ENCODE results near the gene ITGAL.
"Not testable (repeated sequence)": the region's sequence is repeated elsewhere in the genome, so short reads cannot be mapped to it uniquely, and the experiment has no call there.

ITGAL gene

DNA sequence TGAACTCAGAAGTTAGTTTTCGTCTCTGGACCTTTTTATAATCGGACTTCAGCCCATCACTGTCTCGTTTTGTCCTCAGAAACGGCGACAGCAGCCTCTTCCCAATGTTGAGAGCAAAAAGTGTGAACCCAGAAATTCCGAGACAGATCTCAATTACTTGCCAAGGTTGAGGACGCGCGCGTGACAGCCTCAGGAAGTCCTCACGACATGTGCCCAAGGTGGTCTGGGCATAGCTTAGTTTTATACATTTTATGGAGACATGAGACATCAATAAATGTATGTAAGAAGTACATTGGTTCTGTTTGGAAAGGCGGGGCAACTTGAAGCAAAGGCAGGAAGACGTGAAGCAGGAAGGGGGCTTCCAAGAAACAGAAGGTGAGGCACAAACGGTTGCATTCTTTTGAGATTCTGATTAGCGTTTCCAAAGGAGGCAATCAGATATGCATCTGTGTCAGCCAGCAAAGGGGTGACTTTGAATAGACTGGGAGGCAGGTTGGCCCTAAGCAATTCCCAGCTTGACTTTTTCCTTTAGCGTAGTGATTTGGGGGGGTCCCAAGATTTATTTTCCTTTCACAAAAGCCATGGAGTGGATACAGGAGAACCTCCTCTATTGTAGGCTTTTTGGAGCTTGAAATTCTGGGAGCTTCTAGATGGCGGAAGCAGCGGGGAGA is 62.7 kb downstream of the ITGAL start:
- Histone ChIP-seq H3K4me1 (ENCODE audit: control insufficient read depth, insufficient read depth, low read length) (peaks cover 24% of the 10 kb centered on the region), H3K27me3 (ENCODE audit: control insufficient read depth in 1 of 2, insufficient read depth in 2 of 2, low read length in 2 of 2) (no peaks in the 10 kb centered on the region), H3K9me3 (ENCODE audit: control insufficient read depth in 2 of 2, low read length in 2 of 2) (no peaks in the 10 kb centered on the region), H3K36me3 (ENCODE audit: control insufficient read depth in 2 of 2, insufficient read depth in 2 of 2, low read length in 2 of 2) (peaks cover 4 to 19% of the 10 kb centered on the region in 2 donors), H3K9ac (ENCODE audit: low read length in 2 of 2) (peak overlapping the region; percentile 86 to 93), H3K27ac (ENCODE audit: low read length) (peak overlapping the region; percentile 92), H3K4me3 (ENCODE audit: low read length in 2 of 2) (peak overlapping the region; percentile 67 to 88)

DNA sequence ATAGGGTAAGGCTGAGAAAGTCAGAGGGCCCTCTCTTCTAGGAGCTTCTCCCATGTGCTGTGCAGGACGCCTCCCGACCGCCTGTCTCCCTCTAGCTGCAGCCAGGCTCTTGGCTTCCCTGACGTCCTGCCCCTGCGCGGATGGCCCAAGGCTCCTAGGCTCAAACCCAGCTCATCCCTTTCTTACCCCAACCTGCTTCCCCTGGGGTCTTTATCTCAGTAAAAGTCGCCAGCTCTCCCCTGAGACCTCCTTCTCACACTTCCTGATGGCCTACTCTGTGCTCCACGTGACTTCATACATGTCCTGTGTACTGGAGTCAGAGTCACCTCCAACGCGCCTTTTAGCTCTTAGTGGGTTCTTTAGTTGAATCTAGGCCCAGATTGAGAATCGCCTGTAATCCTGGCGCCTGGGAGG is 63.2 kb downstream of the ITGAL start:
- H3K27ac ChIP-seq (ENCODE audit: low read length) = peak overlapping the region; percentile 92
- no peaks in the 10 kb centered on the region for H3K9me3 ChIP-seq (ENCODE audit: control insufficient read depth in 2 of 2, low read length in 2 of 2)
- H3K27me3 ChIP-seq (ENCODE audit: control insufficient read depth in 1 of 2, insufficient read depth in 2 of 2, low read length in 2 of 2) = no peaks in the 10 kb centered on the region

DNA sequence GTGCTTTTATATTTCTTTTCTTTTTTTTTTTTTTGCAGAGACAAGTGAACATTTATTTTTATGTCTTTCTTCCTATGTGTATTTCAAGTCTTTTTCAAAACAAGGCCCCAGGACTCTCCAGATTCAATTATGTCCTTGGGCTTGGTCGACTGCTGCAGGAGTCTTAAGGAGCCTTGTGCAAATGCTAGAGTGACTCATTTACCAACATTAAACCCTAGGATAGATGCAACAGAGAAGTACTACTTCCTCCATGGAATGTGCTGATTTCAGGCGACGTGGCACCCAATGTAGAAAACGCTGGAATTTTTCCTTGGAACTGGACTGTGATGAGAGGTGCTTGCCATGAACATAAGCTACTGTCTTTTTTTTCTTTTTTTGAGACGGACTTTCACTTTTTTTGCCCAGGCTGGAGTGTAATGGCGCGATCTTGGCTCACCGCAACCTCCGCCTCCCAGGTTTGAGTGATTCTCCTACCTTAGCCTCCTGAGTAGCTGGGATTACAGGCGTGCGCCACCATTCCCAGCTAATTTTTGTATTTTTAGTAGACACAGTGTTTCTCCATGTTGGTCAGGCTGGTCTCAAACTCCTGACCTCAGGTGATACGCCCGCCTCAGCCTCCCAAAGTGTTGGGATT is 64.0 kb downstream of the ITGAL start:
- peaks cover 24% of the 10 kb centered on the region for H3K4me1 ChIP-seq (ENCODE audit: control insufficient read depth, insufficient read depth, low read length)
- not testable (repeated sequence) for H3K9me3 ChIP-seq (ENCODE audit: control insufficient read depth in 2 of 2, low read length in 2 of 2); H3K27me3 ChIP-seq (ENCODE audit: control insufficient read depth in 1 of 2, insufficient read depth in 2 of 2, low read length in 2 of 2); H3K27ac ChIP-seq (ENCODE audit: low read length); H3K9ac ChIP-seq (ENCODE audit: low read length in 2 of 2); H3K4me3 ChIP-seq (ENCODE audit: low read length in 2 of 2); H3K36me3 ChIP-seq (ENCODE audit: control insufficient read depth in 2 of 2, insufficient read depth in 2 of 2, low read length in 2 of 2)

More for the DNA sequence above, 63.2 kb downstream of the ITGAL start:
- Histone ChIP-seq H3K4me3 (ENCODE audit: low read length in 2 of 2) (peak overlapping the region; percentile 67 to 88), H3K36me3 (ENCODE audit: control insufficient read depth in 2 of 2, insufficient read depth in 2 of 2, low read length in 2 of 2) (peaks cover 4 to 15% of the 10 kb centered on the region in 2 donors), H3K4me1 (ENCODE audit: control insufficient read depth, insufficient read depth, low read length) (peaks cover 24% of the 10 kb centered on the region), H3K9ac (ENCODE audit: low read length in 2 of 2) (peak overlapping the region; percentile 86 to 93)

GRCh38 chr16:30539000-30539964 is 66.7 kb downstream of the ITGAL start:
- no peak overlapping the region for H3K27ac ChIP-seq (ENCODE audit: low read length)
- no peak overlapping the region for H3K4me3 ChIP-seq (ENCODE audit: low read length in 2 of 2)
- peaks cover 9% of the 10 kb centered on the region for H3K4me1 ChIP-seq (ENCODE audit: control insufficient read depth, insufficient read depth, low read length)
- no peaks in the 10 kb centered on the region for H3K9me3 ChIP-seq (ENCODE audit: control insufficient read depth in 2 of 2, low read length in 2 of 2)
- no peaks in the 10 kb centered on the region for H3K36me3 ChIP-seq (ENCODE audit: control insufficient read depth in 2 of 2, insufficient read depth in 2 of 2, low read length in 2 of 2)
- no peaks in the 10 kb centered on the region for H3K27me3 ChIP-seq (ENCODE audit: control insufficient read depth in 1 of 2, insufficient read depth in 2 of 2, low read length in 2 of 2)
- H3K9ac ChIP-seq (ENCODE audit: low read length in 2 of 2) = no peak overlapping the region

GRCh38 chr16:30539986-30540526 is 67.5 kb downstream of the ITGAL start:
- H3K4me1 ChIP-seq (ENCODE audit: control insufficient read depth, insufficient read depth, low read length); H3K27ac ChIP-seq (ENCODE audit: low read length); H3K36me3 ChIP-seq (ENCODE audit: control insufficient read depth in 2 of 2, insufficient read depth in 2 of 2, low read length in 2 of 2); H3K9ac ChIP-seq (ENCODE audit: low read length in 2 of 2); H3K9me3 ChIP-seq (ENCODE audit: control insufficient read depth in 2 of 2, low read length in 2 of 2); H3K4me3 ChIP-seq (ENCODE audit: low read length in 2 of 2); H3K27me3 ChIP-seq (ENCODE audit: control insufficient read depth in 1 of 2, insufficient read depth in 2 of 2, low read length in 2 of 2): not testable (repeated sequence)

- not testable (repeated sequence) for H3K27ac ChIP-seq (ENCODE audit: low read length); H3K4me3 ChIP-seq (ENCODE audit: low read length in 2 of 2); H3K9me3 ChIP-seq (ENCODE audit: control insufficient read depth in 2 of 2, low read length in 2 of 2); H3K9ac ChIP-seq (ENCODE audit: low read length in 2 of 2); H3K27me3 ChIP-seq (ENCODE audit: control insufficient read depth in 1 of 2, insufficient read depth in 2 of 2, low read length in 2 of 2); H3K4me1 ChIP-seq (ENCODE audit: control insufficient read depth, insufficient read depth, low read length); H3K36me3 ChIP-seq (ENCODE audit: control insufficient read depth in 2 of 2, insufficient read depth in 2 of 2, low read length in 2 of 2)
Measured at GRCh38 chr16:30540916-30541464, 68.4 kb downstream of the ITGAL start.

DNA sequence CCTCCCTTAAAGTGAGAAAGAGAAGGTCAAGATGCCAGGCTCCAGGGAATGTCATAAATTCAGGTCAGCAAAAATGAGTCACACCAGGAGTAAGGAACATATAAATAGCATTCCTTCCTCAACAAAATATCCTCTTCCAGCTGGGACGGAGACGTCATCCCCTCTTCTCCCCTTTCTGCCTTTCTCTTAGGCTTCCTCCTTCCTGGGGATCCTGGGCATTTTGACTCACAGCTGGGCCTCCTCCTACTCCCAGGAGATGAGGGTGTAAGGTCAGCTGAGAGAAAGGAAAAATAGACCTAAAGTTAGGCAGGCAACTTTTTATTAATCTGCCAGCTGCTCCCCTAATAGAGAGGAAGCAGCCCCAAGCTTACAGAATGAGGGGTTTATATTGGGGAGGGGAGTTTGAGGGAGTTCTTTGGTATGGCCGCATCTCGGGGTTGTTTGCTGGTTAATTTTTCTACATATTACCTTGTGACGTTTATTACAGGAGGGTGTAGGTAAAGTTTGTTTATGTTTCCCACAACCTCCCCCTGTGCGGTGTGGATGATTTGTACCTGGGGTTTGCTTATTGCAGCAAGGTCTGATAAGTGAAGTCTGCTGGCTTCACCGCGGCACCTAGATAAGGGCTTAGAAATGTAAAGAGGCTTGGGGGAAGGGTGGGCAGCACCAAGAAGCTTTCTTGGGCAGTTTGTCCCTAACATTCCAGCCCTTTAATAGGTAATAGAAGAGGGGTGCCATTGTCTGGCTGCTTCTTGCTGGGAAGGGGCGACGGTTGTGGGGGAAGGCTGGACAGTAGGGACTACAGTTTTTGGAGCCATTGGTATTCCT is 69.2 kb downstream of the ITGAL start:
- Histone ChIP-seq H3K9ac (ENCODE audit: low read length in 2 of 2) (no peak overlapping the region), H3K4me1 (ENCODE audit: control insufficient read depth, insufficient read depth, low read length) (no peaks in the 10 kb centered on the region), H3K27me3 (ENCODE audit: control insufficient read depth in 1 of 2, insufficient read depth in 2 of 2, low read length in 2 of 2) (no peaks in the 10 kb centered on the region), H3K36me3 (ENCODE audit: control insufficient read depth in 2 of 2, insufficient read depth in 2 of 2, low read length in 2 of 2) (no peaks in the 10 kb centered on the region), H3K9me3 (ENCODE audit: control insufficient read depth in 2 of 2, low read length in 2 of 2) (no peaks in the 10 kb centered on the region), H3K4me3 (ENCODE audit: low read length in 2 of 2) (no peak overlapping the region), H3K27ac (ENCODE audit: low read length) (no peak overlapping the region)

GRCh38 chr16:30543067-30543466 is 70.5 kb downstream of the ITGAL start:
- Histone ChIP-seq H3K4me3 (ENCODE audit: low read length in 2 of 2) (no peak overlapping the region), H3K9ac (ENCODE audit: low read length in 2 of 2) (no peak overlapping the region), H3K9me3 (ENCODE audit: control insufficient read depth in 2 of 2, low read length in 2 of 2) (no peaks in the 10 kb centered on the region), H3K4me1 (ENCODE audit: control insufficient read depth, insufficient read depth, low read length) (no peaks in the 10 kb centered on the region), H3K27ac (ENCODE audit: low read length) (no peak overlapping the region), H3K27me3 (ENCODE audit: control insufficient read depth in 1 of 2, insufficient read depth in 2 of 2, low read length in 2 of 2) (no peaks in the 10 kb centered on the region), H3K36me3 (ENCODE audit: control insufficient read depth in 2 of 2, insufficient read depth in 2 of 2, low read length in 2 of 2) (no peaks in the 10 kb centered on the region)

DNA sequence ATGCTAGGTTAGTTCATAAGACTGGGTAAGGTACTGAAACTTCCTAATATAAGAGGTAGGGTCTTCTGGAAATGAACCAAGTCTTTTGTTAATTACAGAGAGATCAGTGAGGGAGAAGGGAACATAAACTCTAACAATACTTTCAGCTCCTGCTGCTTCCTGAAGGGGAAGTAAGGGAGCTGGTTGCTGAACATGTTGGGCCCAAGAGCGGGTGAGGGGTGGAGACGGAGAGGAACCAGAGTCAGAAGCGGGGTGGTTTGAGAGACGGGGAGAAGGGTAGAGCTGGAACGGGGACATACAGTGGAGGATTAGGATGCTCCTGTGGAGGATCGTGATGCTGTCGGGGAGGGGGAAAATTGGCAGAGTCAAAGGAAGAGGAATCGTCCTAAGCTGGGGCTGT is 73.6 kb downstream of the ITGAL start:
- Histone ChIP-seq H3K27ac (ENCODE audit: low read length) (no peak overlapping the region), H3K9ac (ENCODE audit: low read length in 2 of 2) (no peak overlapping the region), H3K9me3 (ENCODE audit: control insufficient read depth in 2 of 2, low read length in 2 of 2) (no peaks in the 10 kb centered on the region), H3K4me1 (ENCODE audit: control insufficient read depth, insufficient read depth, low read length) (no peaks in the 10 kb centered on the region), H3K4me3 (ENCODE audit: low read length in 2 of 2) (no peak overlapping the region), H3K27me3 (ENCODE audit: control insufficient read depth in 1 of 2, insufficient read depth in 2 of 2, low read length in 2 of 2) (no peaks in the 10 kb centered on the region), H3K36me3 (ENCODE audit: control insufficient read depth in 2 of 2, insufficient read depth in 2 of 2, low read length in 2 of 2) (no peaks in the 10 kb centered on the region)
